GM19463 (cell line): ENCODE measurements around the gene C10orf88.

ENCODE experiments used
- ATAC-seq: cut with Tn5 transposase; IDR thresholded peaks from one replicate; pipeline ENCODE4 v1.9.1; 2021; ENCODE audit warnings: mild to moderate bottlenecking, moderate library complexity; ENCODE audit not compliant: unreplicated experiment

C10orf88 gene

GRCh38 chr10:122953902-122954730 lies at the start of gene C10orf88:
Gene C10orf88 (minus strand): TSS chr10:122954227. CDS start chr10:122954178, 49 bp downstream.
- peak; percentile 98 for ATAC-seq

GRCh38 chr10:123001370-123001769 lies 47.3 kb upstream of the C10orf88 start:
- no peak for ATAC-seq

- no peak for ATAC-seq
Measured at GRCh38 chr10:123000155-123000554, 46.1 kb upstream of the C10orf88 start.

- no peak for ATAC-seq
Measured at GRCh38 chr10:122999347-122999746, 45.3 kb upstream of the C10orf88 start.

- ATAC-seq = no peak
Measured at GRCh38 chr10:122998934-122999333, 44.9 kb upstream of the C10orf88 start.

- no peak for ATAC-seq
Measured at GRCh38 chr10:122998360-122998917, 44.4 kb upstream of the C10orf88 start.

- ATAC-seq = no peak
Measured at GRCh38 chr10:122997864-122998263, 43.8 kb upstream of the C10orf88 start.

GRCh38 chr10:122995936-122996335 lies 41.9 kb upstream of the C10orf88 start:
- ATAC-seq = no peak

GRCh38 chr10:122993797-122994336 lies 39.8 kb upstream of the C10orf88 start:
- ATAC-seq = no peak

GRCh38 chr10:122992031-122992585 lies 38.1 kb upstream of the C10orf88 start:
- ATAC-seq = no peak

GRCh38 chr10:122990278-122990677 lies 36.3 kb upstream of the C10orf88 start:
- ATAC-seq = no peak

- no peak for ATAC-seq
Measured at GRCh38 chr10:122988501-122988900, 34.5 kb upstream of the C10orf88 start.

GRCh38 chr10:122986335-122986734 lies 32.3 kb upstream of the C10orf88 start:
- ATAC-seq = no peak

GRCh38 chr10:122984708-122985107 lies 30.7 kb upstream of the C10orf88 start:
- ATAC-seq = no peak

- ATAC-seq = no peak
Measured at GRCh38 chr10:122983898-122984297, 29.9 kb upstream of the C10orf88 start.

GRCh38 chr10:122981066-122981464 lies 27.0 kb upstream of the C10orf88 start:
- no peak for ATAC-seq

GRCh38 chr10:122980209-122981065 lies 26.4 kb upstream of the C10orf88 start, which contains the start of gene PSTK:
Gene PSTK (plus strand): TSS chr10:122980401. CDS start chr10:122980480, 79 bp downstream.
- ATAC-seq = peak; percentile 97

- ATAC-seq = no peak
Measured at GRCh38 chr10:122974543-122975064, 20.6 kb upstream of the C10orf88 start.

- ATAC-seq = no peak
Measured at GRCh38 chr10:122974023-122974422, 20.0 kb upstream of the C10orf88 start.

GRCh38 chr10:122968698-122969097 lies 14.7 kb upstream of the C10orf88 start:
- no peak for ATAC-seq
